ENCODE data around the gene CASZ1.

DNA sequence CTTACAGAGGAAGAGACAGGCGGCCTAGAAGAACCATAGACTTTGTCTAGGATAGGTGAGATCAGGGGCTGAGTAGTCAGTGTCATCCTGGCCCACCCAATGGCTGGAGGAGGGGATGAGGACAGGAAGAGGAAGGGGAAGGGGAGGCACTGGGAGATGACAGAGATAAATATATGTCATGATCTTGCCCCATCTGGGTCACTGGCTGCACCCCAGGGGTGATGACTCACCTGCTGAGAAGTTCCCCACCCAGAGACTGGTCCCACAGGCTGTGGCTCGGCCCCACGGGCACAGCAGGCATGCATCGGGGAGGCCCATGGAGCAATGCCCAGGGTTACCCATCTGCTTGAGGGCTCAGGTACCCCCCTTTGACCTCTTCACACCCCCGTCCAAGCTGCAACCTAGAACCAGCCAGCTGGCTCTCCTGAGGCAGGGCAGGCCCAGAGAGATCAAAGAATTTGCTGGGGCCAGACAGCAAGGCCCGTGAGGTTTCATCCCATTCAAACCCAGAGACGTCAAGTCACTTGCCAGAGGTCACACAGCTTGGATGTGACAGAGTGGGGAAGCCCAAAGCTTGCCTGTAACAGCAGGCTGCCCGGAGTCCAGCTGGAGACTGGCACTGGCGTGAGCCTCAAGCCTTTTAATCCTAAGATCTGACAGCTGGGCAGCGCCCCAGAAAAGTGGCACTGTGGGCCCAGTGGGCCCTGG lies 34.7 kb upstream of the CASZ1 start:
- TF ChIP-seq CTCF (conservative IDR thresholded peaks at IDR 0.05), result no peak
- TF ChIP-seq EZH2 (IDR thresholded peaks at IDR 0.05; ENCODE audit: low read depth), result no peak

Measured in PC-9 (cell line).